OCI-LY3 (cell line): ENCODE results near the gene DAPP1.

Experiments used
- CTCF ChIP-seq: fragments of 200-600, 300-600 bp; sonication (generic); IDR thresholded peaks from 2 replicates; pipeline ENCODE4 v1.5.1; 2014; ENCODE audit warnings: antibody characterized with exemption, low read length, low read depth
- EZH2phosphoT487 ChIP-seq: fragments of 200-600 bp; shearing (Covaris generic); IDR thresholded peaks from 2 replicates; pipeline ENCODE4 v1.6.1; 2018; ENCODE audit warnings: antibody characterized with exemption, mixed run types, low read depth

GRCh38 chr4:99848591-99849001 lies 32.0 kb downstream of the DAPP1 start:
- TF ChIP-seq CTCF (no peak), EZH2phosphoT487 (no peak)
